HG02884 (cell line): ENCODE data around the gene SPATA20.

Experiments used
- ATAC-seq: cut with Tn5 transposase; IDR thresholded peaks from one replicate; pipeline ENCODE4 v1.9.1; 2021; ENCODE audit warnings: mild to moderate bottlenecking, moderate library complexity; ENCODE audit not compliant: unreplicated experiment

SPATA20 gene

DNA sequence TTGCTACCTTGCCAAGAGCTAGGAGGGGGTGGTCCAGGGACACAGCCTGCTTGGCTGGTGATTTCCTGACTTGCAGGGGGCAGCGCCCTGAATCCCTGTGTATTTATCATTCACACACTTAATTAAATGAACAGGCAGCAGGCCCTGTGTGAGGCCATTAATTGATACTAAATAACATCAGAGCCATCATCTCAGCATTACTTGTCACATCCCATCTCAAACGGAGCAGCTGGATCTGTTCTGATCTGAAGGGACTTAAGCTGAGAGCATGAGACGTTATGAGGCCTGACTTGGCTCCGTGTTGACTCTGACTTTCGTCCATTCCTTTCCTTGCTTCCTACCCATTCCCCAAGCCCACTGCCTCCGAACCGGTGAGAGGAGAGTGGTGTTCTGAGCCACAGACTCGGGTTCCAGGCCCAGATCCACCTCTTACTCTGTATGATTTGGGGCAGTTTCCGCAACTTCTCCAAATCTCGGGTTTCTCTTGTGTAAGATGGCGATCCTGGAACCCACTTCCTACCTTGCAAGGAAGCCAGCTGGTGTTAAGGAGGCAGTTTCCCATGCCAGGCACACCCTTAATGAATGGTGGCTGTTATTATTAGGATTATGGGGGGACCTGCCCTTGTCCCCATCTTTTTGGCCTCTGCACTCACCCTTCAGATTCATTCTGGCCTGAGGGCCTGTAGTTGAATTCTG lies 47.3 kb downstream of the SPATA20 start:
- ATAC-seq: no peak

DNA sequence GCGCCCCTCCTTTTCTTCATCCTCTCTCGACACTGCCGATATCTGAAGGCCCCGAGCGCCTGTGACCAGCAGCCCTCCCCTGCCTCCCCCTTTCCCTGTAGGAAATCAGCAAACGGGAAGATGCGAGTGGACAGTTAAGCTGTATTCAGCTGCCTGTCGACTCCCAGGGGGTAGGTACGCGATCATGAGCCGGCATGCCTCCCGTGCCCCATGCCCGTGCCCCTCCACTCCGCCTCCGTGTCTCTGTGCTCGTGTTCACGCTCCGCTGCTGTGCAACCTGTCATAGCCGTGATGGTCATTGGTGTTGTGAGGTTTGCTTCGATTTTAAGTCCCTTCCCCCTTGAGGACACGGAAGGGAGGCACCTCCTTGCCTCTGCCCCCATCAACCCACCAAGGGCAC lies 47.9 kb downstream of the SPATA20 start:
- ATAC-seq: no peak

DNA sequence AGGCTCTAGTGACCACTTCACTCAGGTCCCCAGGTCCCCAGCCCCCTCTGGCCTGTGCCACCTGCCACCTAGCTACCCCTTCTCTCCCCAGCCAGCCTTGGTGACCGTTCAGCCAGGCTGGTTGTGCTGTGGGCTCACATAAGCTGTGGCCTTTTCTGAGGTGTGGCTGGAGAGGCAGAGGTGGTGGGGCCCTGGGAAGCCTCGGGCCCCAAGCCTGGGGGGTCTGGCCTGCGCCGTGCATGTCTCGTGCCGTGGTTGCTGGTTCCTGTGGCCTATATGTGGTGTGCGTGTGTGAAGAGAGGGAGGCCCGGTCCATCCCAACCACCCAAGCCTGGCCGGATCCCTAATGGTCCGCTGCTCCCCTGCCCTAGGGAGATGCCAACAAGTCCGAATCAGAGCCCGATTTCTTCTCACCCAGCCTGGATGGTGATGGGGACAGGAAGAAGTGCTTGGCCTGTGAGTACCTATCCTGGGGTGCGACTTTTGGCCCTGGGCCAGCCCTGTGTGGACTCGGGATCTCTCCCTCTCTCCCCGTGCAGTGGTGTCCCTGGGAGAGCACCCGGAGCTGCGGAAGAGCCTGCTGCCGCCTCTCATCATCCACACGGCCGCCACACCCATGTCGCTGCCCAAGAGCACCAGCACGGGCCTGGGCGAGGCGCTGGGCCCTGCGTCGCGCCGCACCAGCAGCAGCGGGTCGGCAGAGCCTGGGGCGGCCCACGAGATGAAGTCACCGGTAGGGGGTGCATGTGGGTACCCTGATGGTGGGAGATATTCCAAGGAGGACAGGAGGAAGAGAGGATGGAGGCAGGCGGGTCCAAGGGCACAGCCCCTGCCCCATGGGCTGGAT lies 49.4 kb downstream of the SPATA20 start:
- ATAC-seq: no peak

DNA sequence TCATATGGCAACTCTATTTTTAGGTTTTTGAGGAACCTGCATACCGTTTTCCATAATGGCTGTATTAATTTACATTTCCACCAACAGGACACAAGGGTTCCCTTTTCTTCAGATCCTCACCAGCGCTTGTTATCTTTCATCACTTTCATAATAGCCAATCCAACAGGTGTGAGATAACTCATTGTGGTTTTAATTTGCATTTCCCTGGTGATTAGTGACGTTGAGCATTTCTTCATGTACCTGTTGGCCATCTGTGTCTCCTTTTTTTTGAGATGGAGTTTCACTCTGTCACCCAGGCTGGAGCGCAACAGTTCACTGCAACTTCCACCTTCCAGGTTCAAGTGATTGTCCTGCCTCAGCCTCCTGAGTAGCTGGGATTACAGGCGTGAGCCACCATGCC lies 51.5 kb downstream of the SPATA20 start:
- no peak for ATAC-seq

DNA sequence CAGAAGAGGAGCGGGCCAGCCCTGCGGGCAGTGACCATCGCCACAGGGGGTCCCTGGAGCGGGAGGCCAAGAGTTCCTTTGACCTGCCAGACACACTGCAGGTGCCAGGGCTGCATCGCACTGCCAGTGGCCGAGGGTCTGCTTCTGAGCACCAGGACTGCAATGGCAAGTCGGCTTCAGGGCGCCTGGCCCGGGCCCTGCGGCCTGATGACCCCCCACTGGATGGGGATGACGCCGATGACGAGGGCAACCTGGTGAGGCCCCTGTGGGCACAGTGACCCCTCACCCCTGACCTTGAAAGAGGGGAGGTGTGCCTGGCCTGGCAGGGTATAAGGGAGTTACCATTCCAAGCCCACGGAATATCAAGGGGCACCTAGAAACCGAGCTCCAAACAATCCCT lies 52.6 kb downstream of the SPATA20 start:
- ATAC-seq: no peak

DNA sequence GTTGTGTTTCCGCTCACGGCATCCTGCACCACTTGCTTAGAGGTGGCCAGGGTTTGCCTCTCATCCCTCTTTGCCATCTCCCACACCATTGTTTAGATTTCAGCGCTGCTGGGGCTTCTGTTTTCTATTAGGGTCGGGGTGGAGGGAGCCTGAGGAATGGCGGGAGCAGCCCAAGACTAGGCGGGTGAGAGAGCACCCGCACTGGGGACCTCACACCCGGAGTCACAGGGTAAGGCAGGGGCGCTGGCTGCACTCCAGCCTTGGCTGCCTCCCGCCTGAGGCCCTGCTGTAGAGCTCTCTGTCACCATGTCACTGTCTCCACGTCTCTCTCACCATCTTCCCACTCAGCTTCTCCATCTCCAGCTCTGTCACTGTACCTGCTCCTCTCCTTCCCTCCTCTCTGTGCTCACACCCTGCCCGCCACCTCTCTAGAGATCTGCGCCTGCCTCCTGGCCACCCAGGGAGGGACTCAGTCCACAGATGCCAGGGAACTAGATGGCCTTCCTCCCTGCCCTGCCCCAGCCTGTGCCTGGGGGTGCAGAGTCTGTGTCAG lies 54.9 kb downstream of the SPATA20 start:
- no peak for ATAC-seq

DNA sequence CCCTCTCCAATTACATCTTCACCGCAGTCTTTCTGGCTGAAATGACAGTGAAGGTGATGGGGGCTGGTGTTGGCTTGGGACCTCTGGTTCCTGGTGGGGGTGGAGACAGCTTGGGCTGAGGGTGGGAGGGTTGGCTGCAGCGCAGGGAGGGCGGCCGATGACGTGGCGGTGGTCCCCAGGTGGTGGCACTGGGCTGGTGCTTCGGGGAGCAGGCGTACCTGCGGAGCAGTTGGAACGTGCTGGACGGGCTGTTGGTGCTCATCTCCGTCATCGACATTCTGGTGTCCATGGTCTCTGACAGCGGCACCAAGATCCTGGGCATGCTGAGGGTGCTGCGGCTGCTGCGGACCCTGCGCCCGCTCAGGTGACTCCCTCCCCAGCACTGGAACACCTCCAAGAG lies 55.9 kb downstream of the SPATA20 start:
- no peak for ATAC-seq

DNA sequence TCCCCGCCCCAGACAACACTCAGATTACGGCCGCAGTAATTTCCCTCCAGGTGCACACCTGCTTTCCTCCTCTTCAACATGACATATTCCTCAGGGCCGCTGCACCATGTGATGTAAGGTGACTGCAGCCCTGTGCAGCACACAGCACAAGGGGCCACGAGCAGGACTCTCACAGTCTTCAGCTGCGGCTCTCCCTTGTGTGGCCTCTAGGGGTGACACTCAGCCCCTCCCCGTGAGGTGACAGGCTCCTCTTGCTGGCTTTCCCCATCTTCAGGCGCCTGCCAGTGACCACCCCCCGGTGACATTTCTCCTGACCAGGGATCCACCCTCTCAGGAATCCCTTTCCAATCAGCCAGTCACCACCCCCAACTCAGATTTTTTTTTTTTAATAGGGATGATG lies 56.4 kb downstream of the SPATA20 start:
- ATAC-seq: no peak

DNA sequence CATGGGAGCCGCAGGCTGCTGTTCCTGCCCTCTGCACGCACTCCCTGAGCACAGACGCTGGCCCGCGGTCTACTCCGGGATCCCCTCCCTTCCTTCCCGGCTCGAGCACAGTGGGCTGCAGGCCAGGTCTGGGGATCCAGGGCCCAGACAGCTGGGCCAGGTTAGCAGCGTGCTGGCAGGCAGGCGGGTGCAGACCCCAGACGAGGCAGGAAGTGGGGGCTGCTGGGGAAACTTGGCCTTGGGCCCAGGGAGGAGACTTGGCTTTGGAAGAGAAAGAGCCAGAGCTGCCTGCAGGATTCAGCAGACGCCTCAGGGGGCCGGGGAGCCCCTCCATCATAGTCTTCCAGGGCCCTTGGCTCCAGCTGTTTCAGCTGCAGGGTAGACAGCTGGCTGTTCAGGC lies 57.5 kb downstream of the SPATA20 start:
- no peak for ATAC-seq

DNA sequence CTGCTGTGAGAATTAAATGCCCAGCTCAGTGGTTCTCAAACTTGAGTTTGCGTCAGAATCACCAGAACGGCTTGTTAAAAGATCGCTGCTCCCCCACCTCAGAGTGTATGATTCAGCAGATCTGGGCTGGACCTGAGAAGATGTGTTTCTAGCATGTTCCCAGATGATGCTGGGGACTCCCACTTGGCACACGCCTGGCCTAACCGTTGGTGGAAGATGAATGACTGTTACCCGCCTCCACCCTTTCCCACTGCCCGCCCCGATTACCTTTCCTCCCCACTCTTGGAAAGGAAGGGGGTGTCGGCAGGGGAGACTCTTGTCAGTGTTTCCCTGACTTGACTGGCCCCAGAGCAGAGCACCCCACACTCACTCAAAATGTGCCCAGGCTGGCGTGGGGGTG lies 58.5 kb downstream of the SPATA20 start:
- ATAC-seq: no peak
